ENCODE results near the gene MYH8.

The MYH8 gene

GRCh38 chr17:10349403-10349802 lies 72.3 kb downstream of the MYH8 start:
- no peak overlapping the region for H3K4me3 ChIP-seq (ENCODE audit: low read length)
- TF ChIP-seq, protein P1, sequence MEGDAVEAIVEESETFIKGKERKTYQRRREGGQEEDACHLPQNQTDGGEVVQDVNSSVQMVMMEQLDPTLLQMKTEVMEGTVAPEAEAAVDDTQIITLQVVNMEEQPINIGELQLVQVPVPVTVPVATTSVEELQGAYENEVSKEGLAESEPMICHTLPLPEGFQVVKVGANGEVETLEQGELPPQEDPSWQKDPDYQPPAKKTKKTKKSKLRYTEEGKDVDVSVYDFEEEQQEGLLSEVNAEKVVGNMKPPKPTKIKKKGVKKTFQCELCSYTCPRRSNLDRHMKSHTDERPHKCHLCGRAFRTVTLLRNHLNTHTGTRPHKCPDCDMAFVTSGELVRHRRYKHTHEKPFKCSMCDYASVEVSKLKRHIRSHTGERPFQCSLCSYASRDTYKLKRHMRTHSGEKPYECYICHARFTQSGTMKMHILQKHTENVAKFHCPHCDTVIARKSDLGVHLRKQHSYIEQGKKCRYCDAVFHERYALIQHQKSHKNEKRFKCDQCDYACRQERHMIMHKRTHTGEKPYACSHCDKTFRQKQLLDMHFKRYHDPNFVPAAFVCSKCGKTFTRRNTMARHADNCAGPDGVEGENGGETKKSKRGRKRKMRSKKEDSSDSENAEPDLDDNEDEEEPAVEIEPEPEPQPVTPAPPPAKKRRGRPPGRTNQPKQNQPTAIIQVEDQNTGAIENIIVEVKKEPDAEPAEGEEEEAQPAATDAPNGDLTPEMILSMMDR (IDR thresholded peaks at IDR 0.05; ENCODE audit: insufficient read depth, low read depth, low read length, missing control alignments), result no peak
- no peak for DNase-seq (ENCODE audit: low read depth)

- no peak for DNase-seq (ENCODE audit: low read depth)
- no peak overlapping the region for H3K4me3 ChIP-seq (ENCODE audit: low read length)
- TF ChIP-seq, protein P1 (IDR thresholded peaks at IDR 0.05; ENCODE audit: insufficient read depth, low read depth, low read length, missing control alignments), result no peak
These were observed 76.9 kb downstream of the MYH8 start for GRCh38 chr17:10344816-10345215.
